Measurements from ENCODE around the gene JAKMIP1.
"Not testable (repeated sequence)": the region's sequence is repeated elsewhere in the genome, so short reads cannot be mapped to it uniquely, and the experiment has no call there.

Gene JAKMIP1

DNA sequence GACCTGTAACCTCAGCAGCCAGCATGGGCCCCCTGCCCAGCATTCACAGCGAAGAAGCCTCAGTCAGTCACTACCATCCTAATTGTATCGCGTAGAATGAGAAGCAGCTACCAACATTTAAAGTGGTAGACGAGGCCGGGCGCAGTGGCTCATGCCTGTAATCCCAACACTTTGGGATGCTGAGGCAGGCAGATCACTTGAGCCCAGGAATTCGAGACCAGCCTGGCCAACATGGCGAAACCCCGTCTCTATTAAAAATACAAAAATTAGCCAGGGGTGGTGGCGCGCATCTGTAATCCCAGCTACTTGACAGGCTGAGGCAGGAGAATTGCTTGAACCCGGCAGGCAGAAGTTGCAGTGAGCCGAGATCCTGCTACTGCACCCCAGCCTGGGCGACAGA is 59.3 kb downstream of the JAKMIP1 start:
- not testable (repeated sequence) for DNase-seq

DNA sequence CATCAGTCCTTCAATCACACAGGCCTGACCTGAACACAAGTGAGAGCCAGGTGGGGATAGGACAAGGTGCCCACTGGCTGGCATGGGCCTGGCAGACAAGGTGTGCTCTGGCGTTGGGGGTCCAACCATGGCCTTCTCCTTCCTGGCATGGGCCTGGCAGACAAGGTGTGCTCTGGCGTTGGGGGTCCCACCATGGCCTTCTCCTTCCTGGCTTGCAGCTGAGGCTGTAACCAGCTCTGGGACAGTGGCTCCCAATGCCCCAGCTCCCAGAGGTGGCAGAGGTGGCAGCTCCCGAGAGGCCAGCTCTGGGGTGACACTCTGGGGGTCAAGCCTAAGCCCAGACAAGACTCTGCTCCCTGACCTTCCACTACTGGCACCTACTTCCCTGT is 62.6 kb downstream of the JAKMIP1 start:
- no peak for DNase-seq

DNA sequence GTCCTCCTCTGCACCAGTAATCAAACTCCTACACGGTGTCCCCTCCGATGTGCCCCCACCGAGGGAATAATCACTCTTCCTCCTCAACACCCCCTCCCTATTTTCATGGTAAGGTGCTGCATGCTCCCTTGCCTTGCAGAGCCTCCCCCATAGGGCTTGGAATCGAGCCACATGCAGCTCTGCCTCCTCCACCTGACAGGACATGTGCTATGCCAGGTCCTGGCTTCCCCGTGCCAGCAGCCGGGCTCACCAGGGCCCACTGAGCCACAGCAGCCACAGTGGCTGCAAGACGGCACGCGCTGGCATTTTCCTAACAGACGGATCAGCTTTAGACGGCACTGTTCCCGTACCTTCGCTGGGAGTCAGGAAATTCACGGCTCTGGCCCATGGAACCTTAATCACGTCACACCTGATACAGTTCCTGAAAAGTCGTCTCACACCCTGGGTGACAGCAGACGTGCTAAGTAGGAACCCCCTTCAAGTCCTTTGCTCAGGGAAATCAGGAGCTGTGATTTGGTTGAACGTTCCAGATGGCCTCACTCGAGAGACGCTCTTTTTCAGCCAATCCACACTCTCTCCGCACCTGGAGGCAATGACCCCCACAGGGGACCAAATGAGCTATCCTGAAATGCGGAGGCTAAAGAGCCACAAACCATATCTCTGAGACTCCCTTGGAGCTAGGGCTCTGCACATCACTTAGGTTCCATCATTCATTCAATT is 63.2 kb downstream of the JAKMIP1 start:
- DNase-seq = no peak

DNA sequence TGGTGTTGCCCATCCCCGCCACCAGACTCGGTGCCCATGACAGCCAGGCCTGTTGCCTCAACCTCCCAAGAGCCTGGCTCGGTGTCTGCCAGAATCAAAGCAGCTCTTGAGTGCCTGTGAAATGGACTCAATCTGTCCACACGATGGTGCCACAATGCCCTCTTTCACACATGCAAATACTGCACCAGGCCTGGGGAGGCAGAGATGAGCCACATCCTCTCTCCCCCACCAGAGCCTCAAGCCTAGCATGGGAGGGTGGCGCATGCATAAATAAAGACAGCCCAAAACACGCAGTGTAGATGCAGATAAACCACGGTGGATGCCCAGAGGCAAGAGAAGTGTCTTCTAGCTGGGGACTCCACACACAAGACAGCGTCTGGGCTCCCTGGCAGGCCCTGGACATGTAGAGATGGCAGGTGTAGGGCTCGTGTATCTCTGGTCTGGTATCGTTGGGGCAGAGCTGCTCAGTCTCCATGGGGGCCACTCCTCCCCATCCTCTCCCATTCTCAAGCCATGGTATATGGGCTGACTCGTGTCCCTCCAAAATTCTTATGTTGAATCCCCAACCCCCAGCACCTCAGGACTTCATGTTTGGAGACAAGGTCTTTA is 65.6 kb downstream of the JAKMIP1 start:
- no peak for DNase-seq

DNA sequence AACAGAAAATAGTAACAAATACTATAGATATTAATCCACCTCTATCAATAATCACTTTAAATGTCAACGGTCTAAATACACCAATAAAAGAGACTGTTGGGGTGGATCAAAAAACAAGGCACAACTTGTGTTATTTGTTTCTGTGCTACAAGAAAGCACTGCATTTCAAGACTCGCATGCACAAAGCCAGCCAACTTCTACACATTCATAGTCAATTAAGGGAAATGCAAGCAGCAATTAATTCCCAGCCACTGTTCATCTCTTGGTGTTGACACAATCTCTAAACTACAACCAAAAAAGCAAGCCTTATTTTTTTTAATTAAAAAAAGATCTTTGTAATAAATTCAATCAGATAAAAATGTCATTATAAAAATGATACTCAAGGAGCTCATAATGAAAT is 67.6 kb downstream of the JAKMIP1 start:
- no peak for DNase-seq

DNA sequence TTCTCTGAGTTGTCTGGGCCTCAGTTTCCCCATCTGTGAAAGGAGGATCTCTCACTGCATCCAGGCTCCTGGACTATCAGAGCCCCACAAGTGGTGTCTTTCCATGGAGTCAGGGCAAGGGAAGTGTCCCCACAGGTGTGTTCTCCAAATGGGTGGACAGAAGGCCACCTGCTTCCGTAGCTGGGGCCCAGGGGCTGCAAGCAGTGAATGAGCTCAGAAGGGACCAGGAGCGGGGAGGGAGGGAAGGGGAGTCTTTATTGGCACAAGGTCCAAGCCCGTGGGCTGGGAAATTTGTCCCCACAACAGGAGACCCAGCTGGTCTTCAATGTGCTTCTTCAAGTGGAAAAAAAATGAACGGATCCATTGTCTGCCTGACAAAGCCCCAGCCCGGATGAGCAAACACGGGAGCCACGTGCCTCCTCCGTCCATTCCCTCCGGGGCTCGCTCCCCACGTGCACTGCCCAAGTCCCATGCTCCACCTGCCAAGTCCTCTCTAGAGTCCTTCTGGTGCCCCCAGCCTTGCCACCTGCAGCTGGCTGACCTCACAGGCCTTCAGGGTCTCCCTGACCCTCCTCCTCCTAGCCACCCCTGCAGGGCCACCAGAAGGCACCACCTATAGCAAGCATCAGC is 72.0 kb downstream of the JAKMIP1 start:
- DNase-seq = peak in 2 of 3 experiments; percentile 82 to 95

DNA sequence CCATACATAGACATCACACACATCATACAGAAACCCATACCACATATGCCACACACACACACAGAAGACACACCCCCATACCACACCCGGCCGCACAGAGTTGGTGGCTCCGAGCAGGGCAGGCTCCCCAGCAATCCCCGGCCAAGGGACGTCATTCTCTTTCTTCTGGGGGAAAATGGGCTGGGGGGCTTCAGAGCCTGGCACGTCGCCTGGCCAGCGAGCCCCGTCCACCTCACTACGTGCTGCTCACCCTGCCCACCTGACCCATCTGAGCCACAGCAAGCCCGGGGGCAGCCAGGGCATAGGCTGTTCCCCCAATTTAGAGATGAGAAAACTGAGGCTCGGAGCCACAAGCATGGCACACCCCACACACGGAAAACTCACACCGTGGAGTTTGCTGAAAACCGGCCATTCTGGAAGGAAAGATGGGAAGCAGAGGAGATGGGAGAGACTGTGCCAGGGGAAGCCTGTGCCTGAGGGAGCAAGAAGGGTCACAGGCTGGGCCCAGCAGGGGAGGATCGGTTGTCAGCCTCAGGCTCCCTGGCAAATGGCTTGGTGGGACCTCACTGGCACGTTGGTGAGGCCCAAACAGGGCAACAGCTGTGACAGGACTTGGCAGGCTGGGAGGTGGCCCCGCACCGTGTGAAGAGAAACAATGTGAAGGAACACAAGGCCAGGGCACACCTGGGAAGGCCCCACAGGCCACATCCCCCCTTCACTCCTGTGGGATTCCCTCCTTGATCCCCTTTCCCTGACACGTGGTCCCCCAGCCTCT is 73.2 kb downstream of the JAKMIP1 start:
- DNase-seq = no peak

DNA sequence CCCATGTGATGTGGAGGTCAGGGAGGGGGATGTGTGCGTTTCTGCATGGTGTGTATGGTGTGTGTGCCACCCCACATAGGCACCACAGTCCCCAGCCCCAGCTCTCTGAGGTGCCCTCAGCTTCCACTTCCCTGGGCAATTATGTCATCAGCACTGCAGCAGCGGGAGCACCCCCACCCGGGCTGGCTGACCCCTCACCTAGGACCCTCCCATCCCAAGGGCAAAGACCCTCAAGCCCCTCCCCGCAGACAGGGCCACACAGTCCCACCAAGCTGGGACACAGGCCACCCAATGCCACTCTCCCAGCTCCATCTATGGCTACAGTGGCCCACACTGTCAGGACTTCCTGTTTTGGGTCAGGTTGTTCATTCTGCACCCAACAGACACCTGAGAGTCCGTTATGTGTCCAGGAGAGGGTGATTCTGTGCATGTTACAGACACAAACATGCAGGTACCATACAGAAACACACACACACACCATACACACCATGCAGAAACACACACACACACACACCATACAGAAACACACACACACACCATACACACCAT is 75.2 kb downstream of the JAKMIP1 start:
- DNase-seq = no peak

DNA sequence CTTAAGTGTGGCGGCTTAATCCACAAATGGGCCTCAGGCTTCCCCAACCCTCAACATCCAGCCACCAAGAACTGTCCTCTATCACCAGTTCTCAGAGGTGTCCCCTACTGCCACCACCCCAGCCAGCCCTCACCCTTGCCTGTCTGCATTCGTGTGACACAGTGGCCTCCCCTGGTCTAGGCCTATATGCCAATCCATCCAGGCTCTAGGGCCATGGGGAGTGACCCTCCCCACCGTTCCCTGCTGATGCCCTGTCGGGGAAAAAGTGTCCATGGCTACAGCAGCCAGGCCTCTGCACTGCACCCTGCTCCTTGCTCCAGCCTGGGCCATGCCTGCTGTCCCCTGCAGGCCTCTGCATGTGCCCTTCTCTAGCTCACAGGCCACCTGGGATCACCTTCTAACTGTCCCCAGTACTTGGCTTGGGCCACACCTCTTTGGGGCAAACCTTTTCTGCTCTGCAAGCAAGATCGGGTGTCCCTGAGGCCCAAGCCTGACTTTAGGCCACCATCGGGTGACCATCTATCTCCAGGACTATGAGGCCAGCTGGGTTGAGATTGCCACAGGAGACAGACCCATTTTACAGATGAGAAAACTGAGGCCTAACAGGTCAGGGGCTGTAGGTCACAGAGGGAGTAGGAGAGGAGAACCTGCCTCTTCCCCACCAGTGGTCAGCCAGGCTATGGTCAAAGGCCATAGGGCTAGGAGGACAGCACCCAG is 75.8 kb downstream of the JAKMIP1 start:
- DNase-seq = no peak

DNA sequence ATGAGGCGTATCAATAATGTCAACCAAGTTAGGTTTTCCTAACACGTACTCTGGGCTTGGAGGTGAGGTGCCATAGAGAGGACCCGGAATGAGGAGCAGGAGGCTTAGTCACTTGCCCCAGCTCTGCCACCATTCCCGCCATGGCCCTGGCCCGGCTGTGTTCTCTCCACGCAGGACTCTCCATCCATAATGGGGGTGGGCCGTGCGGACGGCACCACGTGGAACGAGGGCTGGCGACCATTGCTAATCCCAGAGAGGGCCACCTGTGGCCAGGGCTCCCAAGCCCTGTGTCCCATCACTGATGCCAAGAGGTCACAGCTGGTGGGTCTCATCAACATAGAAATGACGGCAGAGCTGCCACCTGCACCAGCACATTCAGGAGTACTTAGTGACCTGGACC is 76.4 kb downstream of the JAKMIP1 start:
- DNase-seq = no peak

DNA sequence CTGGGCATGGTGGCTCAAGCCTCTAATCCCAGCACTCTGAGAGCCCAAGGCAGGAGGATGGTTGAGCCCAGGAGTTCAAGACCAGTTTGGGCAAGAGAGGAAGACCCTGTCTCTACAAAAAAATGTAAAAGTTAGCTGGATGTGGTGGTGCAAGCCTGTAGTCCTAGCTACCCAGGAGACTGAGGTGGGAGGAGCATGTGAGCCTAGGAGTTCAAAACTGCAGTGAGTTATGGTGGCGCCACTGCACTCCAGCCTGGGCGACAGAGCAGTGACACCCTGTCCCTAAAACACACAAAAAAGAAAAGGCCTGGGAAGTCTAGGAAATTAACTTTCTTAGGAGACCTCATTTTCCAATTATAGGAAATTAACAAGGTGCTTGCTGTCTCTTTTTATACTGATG is 76.8 kb downstream of the JAKMIP1 start:
- DNase-seq = no peak

DNA sequence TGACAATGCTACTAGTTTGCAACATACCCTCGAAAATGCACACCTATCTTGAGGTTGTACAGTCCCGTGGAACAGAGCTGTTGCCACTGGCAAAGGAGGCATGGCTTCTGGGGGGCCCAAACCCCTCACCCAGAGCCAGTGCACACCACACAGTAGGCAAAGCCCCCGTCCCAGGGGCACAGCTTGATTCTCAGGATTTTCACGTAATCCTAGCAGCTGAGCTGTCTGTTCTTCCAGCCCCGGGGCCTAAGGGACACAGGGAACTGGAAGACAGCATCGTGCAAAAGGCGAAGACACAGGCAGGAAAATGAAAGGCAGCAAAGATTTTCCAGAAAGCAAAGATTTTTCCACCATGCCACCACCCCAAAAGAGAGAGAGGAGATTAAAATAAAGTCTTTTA is 77.2 kb downstream of the JAKMIP1 start:
- DNase-seq = no peak

DNA sequence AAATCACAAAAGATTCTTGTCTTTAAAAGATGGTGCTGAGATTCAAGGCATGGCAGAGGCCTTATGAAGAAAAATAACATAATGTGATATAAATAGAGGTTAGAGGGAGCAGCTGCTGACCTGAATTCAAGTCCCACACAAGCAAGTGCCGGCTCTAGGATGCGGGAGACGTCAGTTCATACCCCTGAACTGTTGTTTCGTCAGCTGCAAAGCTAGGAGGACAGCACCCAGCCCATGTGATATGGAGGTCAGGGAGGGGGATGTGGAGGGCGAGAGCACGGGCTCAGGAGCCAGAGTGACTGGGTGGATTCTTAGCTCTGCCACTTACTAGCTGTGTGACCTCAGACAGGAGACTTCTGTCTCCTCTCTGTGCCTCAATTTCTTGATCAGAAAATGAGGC is 77.9 kb downstream of the JAKMIP1 start:
- no peak for DNase-seq

DNA sequence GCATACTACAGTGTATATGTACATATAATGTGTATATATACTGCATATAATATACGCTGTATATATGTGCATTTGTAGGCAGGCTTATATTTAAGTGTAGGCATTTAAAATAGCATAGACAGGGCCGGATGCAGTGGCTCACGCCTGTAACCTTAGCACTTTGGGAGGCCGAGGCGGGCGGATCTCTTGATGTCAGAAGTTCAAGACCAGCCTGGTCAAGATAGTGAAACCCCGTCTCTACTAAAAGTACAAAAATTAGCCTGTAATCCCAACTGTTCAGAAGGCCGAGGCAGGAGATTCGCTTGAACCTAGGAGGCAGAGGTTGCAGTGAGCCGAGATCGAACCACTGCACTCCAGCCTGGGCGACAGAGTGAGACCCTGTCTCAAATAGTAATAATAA is 78.4 kb downstream of the JAKMIP1 start:
- DNase-seq = no peak

DNA sequence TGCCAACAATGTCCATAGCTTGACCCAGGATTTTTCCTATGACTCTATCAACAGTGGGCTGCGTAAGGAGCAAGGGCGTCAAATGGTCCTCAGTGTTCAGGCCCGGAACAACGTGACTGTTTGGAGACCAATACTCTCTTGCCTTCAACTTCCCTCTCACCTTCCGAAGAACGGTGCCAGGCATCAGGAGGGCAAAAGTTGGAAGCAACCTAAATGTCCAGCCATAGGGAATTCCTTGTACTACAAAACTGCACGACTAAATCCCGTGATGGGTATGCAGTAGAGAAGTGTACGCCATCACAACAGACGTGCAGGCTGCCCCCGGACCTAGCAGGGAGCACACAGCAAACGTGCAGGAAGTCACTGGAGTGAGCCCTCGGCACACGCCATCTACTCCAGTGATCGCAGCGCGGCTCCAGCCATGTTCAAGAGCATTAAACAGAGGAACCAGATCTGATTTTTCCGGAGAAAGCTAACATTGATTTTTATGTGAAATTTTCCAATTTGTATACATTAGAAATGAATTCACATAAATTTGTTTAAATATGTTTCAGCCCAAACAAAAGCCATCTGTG is 79.0 kb downstream of the JAKMIP1 start:
- DNase-seq = no peak

DNA sequence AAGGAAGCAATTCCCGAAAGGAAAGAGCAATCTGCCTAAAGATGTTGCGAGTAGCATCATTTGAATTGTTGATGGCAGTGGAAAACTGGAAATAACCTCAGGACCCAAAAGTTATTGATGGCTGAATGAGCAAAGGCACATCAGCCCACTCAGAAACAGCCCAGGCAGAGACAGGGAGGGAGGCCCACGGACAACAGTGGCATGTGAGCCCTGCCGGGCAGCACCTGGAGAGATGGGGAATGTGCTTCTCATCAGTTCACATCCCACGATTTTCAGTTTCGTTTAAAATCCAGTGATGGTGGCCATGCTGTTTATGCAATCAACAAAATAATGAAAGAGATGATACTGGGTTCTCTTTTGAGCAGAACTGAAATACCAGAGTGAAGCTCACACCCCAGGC is 80.0 kb downstream of the JAKMIP1 start:
- DNase-seq = no peak

DNA sequence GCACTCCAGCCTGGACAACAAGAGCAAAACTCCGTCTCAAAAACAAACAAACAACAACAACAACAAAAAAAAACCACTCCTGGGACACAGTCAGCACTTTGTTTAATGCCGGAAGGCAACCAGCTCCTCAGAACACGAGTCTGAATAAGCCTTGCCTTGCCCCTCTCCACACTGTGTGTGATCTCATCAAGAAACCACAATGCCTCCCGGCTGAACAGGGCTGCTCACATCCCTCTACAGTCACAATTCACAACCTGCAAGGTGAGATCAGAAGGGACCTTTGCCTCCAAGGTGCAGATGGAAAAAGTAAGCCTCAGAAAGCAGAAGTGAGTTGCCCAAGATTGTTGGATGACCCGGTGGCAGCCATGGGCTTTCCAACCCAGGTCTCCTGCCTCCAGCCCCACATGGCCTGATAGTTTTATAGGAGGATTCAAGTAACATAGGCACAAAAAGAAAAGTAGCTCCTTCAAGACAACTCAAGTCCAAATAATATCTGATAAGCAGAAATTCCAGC is 80.8 kb downstream of the JAKMIP1 start:
- no peak for DNase-seq

DNA sequence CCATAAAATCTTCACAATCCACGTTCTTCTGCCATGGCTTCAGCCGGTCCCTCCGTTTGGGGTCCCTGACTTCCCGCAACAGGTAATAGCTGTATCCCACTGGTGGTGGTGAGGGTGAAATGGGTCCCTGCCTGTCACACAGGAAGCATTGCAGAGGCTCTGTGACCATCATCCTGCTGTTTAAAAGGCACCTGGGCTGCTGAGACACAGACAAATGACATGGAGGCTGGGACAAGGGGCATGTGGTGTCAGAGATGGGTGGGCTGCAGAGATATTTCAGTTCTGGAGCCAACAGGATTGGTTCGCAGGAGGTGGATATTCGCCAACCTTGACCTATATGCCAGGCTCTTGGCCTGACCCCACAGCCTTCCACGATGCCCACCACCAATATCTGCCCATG is 82.1 kb downstream of the JAKMIP1 start:
- no peak for DNase-seq

DNA sequence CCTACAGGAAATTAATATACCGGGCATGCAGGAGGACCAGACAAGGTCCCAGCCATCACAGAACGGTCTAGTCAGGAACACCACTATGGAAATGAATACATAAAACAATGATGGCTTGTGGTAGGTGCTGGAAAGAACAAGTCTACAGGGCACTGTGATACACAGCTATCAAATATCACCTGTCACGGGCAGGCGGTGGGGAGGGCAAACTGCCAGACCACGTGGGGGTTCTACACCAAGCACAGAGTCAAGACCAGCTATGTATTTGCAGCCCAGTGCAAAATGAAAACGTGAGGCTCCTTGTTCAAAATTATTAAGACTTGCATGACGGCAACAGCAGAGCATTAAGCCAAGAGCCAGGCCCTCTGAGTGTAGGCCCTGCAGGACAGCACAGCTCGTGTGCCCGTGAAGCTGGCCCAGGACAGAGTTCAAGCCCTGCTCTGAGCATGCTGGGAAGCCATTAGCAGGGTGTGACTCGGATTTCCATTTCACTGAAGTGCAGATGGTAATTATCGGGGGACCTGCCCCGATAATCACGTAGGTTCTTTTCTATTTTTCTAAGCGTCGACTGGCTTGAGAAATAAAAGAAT is 83.6 kb downstream of the JAKMIP1 start:
- peak in 2 of 3 experiments; percentile 36 to 60 for DNase-seq

DNA sequence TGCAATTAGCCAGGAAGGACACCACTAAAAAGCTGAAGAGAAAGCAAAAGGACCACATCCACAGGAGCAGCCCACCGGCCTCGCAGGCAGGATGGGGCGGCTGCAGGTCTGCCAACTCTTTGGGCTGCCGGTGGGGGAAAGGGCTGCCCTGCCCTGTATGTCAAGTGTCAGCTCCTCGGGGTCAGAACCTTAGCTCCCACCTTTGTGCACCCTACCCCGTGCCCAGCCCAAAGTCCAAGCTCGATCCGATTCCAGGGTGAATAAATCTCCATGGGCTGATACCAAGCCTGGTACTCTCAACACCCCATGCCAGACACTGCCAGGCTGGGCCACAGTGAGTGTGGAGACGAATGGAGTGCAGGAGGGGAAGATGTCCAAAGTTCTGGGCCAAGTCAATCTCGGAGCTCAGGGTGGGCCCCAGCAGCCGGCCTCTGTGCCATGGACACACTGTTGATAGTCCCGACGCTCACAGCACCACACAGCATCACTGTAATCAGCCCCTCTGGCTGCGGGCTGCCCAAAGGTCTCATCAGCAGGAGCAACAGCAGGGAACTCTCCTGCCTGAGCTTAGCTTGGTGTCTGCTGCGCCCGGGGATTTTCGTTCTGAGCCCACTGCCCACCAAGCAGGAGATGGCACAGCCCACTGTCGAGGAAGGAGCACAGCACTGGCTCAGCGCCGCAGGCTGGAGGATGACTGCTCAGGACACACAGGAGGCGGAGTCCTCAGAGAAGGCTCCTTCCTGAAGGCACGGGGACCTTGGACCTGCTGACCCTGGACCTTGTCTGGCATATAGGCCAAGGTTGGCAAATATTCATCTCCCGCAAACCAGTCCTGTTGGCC is 84.4 kb downstream of the JAKMIP1 start:
- no peak for DNase-seq

DNA sequence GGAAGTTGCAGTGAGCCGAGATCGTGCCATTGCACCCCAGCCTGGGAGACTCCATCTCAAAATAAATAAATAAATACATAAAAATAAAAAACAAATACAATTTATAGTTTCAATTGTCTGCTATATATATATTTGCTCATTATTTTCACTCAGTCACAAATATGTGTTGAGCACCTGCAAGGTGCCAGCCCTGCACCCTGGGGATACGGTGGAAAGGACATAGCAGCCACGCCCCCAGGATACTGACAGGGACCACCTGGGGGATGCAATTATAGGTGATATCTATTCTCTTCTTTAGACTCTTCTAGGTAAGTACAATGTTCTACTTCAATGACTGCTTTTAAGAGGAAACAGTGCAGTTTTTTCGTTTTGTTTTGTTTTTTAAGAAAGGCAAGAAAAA is 85.0 kb downstream of the JAKMIP1 start:
- DNase-seq = peak in 1 of 3 experiments; percentile 27

Measured in NCI-H1417 (cell line).